ENCODE results near the gene GAS6.

GRCh38 chr13:113835461-113836270, 28.2 kb downstream of the GAS6 start:
- no peak for TF ChIP-seq CTCF (IDR thresholded peaks at IDR 0.05; ENCODE audit: poor library complexity, severe bottlenecking)
- no peak for TF ChIP-seq MXI1 (conservative IDR thresholded peaks at IDR 0.05; ENCODE audit: poor library complexity, severe bottlenecking)
- TF ChIP-seq EP300 (conservative IDR thresholded peaks at IDR 0.05; ENCODE audit: poor library complexity, severe bottlenecking) = no peak
- no peak for TF ChIP-seq POLR2AphosphoS5 (IDR thresholded peaks at IDR 0.05)
- TF ChIP-seq RAD21 (conservative IDR thresholded peaks at IDR 0.05) = no peak
- no peak for TF ChIP-seq TAF1 (IDR thresholded peaks at IDR 0.05; ENCODE audit: low read depth)
- TF ChIP-seq EZH2 (IDR thresholded peaks at IDR 0.05; ENCODE audit: borderline replicate concordance, insufficient read depth, low read length, poor library complexity, severe bottlenecking) = no peak
